Esophagus muscularis mucosa (tissue), 3 donors: Measurements from ENCODE around the gene PLBD2.

Experiments
- CTCF ChIP-seq, 3 experiments: fragments of 200-600 bp in 2 of 3; fragments of 450-650 bp in 1 of 3; sonication (generic) in 2 of 3; IDR thresholded peaks; one replicate each; pipeline ENCODE4 v1.5.1; 2017 to 2019; ENCODE audit warnings: antibody characterized with exemption in 3 of 3, mild to moderate bottlenecking in 2 of 3, moderate library complexity in 1 of 3
- POLR2A ChIP-seq: fragments of 450-650 bp; IDR thresholded peaks from one replicate; pipeline ENCODE4 v1.6.1; 2017; ENCODE audit warnings: antibody characterized with exemption, moderate library complexity, mild to moderate bottlenecking, low read depth

GRCh38 chr12:113346353-113346752 lies 12.0 kb upstream of the PLBD2 start:
- no peak for TF ChIP-seq CTCF (IDR thresholded peaks at IDR 0.05)
- no peak for TF ChIP-seq POLR2A
